ENCODE results near the gene SFT2D1.

DNA sequence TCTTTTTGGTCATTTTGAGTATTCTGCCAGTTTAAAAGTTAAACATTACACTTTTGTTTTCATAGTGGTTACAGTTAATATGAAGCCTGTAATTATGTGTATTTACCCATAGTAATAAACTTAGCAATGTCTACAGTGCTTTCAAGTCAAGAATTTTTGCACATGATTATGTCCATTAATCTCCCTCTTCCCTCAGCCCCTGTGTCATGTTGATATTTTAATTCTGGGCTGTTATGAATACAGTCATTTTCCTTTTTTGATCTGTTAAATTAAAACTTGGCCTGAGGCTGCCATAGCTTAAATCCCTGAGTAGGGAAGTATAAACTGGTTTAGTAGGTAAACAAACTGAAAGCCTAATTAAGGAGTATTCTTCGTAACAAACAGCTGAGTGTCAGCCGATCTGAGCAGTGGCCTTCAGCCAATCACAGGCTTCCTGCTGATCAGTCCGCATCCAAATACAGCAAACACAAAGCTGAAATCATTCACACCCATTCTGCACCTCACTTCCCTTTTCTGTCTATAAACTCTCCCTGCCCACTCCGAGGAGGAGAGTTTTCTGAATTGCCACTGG is 9.5 kb upstream of the SFT2D1 start:
- TF ChIP-seq EZH2 (IDR thresholded peaks at IDR 0.05) (no peak), POLR2AphosphoS5 (IDR thresholded peaks at IDR 0.05; ENCODE audit: borderline replicate concordance, low read depth, low read length) (no peak), FOXP2 (optimal IDR thresholded peaks at IDR 0.05; ENCODE audit: control extremely low read depth, extremely low read length, insufficient read depth) (no peak)
